GM12801 (cell line): Measurements from ENCODE around the gene SOBP.

Experiments used
- CTCF ChIP-seq: IDR thresholded peaks from one replicate; pipeline ENCODE4 v1.5.1; 2011; ENCODE audit warnings: control low read depth; ENCODE audit not compliant: insufficient read length; ENCODE audit errors: extremely low read depth

Gene SOBP

DNA sequence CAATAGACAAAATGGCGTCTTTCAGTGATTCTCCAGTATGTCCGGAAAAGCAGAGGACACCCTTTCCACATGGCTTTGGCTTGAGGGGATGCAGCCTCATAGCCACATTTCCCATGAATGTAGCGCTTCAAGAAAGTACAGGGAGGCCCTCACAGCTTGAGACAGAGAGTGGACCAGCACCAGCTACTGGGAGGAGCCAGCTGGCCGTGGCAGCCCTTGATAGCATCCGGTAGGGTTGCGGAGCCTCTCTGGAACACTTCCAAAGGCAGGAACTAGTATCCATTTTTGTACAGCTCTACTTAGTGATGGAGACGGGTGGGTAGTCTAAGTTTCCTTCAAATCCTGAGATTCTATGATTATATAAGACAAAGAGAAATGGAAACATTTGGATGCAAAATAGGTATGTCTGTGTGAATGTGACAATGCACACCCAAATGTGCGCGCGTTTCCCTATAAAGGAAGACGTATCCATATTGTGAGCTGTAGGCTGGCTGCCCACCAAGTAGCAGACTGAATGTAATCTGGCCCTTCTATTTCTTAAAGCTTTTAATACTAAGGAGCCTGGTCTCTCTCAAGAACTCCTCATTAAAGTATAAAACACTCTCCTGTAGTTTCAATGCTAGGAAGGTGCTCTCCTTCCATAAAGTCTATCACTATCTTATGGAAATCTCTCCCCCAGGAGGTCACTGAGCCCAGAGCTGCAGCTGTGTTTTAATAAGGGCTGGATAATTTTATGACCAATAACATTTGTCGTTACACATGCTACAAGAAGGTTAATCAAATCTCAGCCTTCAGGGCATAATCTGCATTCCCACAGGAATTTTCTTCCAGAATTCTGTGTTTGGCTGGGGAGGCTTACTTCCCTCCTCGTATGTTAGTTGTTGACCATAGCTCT is 74.0 kb downstream of the SOBP start:
- no peak for TF ChIP-seq CTCF

DNA sequence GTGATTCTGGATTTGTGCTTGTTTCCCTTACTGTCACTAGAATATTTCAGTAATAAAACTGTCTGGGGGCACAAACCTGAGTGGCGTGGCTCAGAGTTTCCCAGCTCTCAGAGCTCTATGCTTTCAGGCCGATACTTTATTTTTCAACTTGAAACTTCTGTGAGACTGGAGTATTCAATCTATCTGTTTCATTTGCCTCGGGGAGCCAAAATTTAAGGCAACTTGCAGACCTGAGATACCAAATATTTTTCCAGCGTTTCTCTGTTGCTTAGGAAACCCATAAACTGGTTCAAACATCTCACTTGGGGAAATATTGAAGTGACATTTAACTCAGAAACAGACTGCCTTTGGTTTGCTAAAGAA is 74.7 kb downstream of the SOBP start:
- TF ChIP-seq CTCF, result no peak

GRCh38 chr6:107565165-107565723 is 75.3 kb downstream of the SOBP start:
- TF ChIP-seq CTCF, result no peak

GRCh38 chr6:107567643-107568042 is 77.7 kb downstream of the SOBP start:
- no peak for TF ChIP-seq CTCF

DNA sequence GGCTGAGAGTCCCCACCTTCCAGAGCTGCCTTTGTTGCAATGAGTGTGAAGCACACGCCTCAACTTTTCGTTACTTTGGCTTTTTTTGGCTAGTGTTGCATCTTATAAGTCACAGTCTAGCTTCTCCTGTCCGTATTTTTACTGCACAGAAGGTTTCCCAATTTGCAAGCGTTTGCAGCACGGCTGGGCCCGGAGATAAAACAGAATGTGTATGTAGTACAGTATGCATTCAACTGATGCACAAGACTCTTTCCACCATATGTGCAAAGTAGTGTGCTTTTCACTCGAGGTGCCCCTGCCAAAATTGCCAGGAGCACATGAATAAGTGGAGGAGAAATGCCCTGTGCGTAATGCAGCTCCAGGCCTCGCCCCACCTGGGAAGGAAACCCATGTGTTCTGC is 79.6 kb downstream of the SOBP start:
- no peak for TF ChIP-seq CTCF

- no peak for TF ChIP-seq CTCF
These were observed 81.4 kb downstream of the SOBP start for GRCh38 chr6:107571354-107571753.

DNA sequence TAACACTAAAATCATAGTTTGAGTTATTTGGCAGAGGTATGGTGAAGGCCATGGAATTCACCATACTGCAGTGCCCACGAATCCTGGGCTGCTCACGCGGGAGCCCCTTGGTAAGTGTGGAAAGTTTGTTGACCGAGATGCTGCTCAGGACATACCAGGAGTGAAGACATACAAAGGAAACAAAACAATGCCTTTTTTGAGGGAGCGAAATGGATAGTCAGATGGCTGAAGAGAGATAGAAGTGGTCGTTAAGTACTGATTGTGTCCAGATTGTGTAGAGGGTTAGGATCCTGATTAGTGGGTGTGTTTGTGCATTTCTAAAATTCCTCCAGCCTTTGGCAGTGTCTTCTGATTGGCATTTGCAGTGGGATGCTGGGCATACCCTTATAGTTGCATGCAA is 83.0 kb downstream of the SOBP start:
- no peak for TF ChIP-seq CTCF
